GM12878 (cell line): Measurements from ENCODE around the gene MUC5AC. TPM values are rescaled to one million over a fixed set of nuclear protein-coding genes. Genes with fewer than 3 reads are reported as not detected.

Experiments
- ATF7 ChIP-seq: fragments of 450-650 bp; IDR thresholded peaks from 2 replicates; pipeline ENCODE4 v1.6.1; 2016; ENCODE audit warnings: low read depth, mild to moderate bottlenecking
- BCLAF1 ChIP-seq: fragments of 450-650 bp; IDR thresholded peaks from 2 replicates; pipeline ENCODE4 v1.6.1; 2017; ENCODE audit warnings: antibody characterized with exemption, mild to moderate bottlenecking, moderate library complexity
- FOS ChIP-seq: IDR thresholded peaks from 3 replicates; pipeline ENCODE4 v1.6.1; 2011; ENCODE audit warnings: borderline replicate concordance; ENCODE audit not compliant: insufficient read length; ENCODE audit errors: extremely low read depth
- LARP7 ChIP-seq: fragments of 450-650 bp; IDR thresholded peaks from 2 replicates; pipeline ENCODE4 v1.6.1; 2017; ENCODE audit warnings: mild to moderate bottlenecking
- PBX3 ChIP-seq: IDR thresholded peaks from 2 replicates; pipeline ENCODE4 v1.6.1; 2011; ENCODE audit warnings: mild to moderate bottlenecking, low read depth, low read length, moderate library complexity; ENCODE audit not compliant: insufficient replicate concordance
- SMAD5 ChIP-seq: IDR thresholded peaks from 2 replicates; pipeline ENCODE4 v1.6.1; 2016; ENCODE audit warnings: antibody characterized with exemption, low read depth
- TBL1XR1 ChIP-seq: IDR thresholded peaks from 2 replicates; pipeline ENCODE4 v1.6.1; 2012; ENCODE audit warnings: low read depth, low read length, improper control_type of control experiment
- YBX1 ChIP-seq: fragments of 450-650 bp; IDR thresholded peaks from 2 replicates; pipeline ENCODE4 v1.6.1; 2016; ENCODE audit warnings: antibody characterized with exemption
- ZBTB33 ChIP-seq: fragments of 450-650 bp; IDR thresholded peaks from 2 replicates; pipeline ENCODE4 v1.6.1; 2017; ENCODE audit warnings: mild to moderate bottlenecking
- ZNF592 ChIP-seq: fragments of 450-650 bp; IDR thresholded peaks from 2 replicates; pipeline ENCODE4 v1.6.1; 2017; ENCODE audit warnings: mild to moderate bottlenecking, moderate library complexity
- ZSCAN29 ChIP-seq: fragments of 450-650 bp; IDR thresholded peaks from 2 replicates; pipeline ENCODE4 v1.6.1; 2017; ENCODE audit warnings: mild to moderate bottlenecking, moderate library complexity
- polyA plus RNA-seq, 11 experiments: library from polyadenylated mRNA; depleted of rRNA in 4 of 11; unstranded in 6 of 11; stranded (reverse) in 5 of 11; fragments of >200 nt; fragmentation: Nextera tagmentation in 4 of 11; fragmentation: Illumina TruSeq in 1 of 11; extraction: Ambion mirVana in 4 of 11; extraction: Trizol in 1 of 11; gene quantifications; 1 replicate in 1 of 11; 2 replicates in 10 of 11; pipeline versions ENCODE4 v1.2.1 to v1.2.3, GENCODE V29; 2011 to 2016; ENCODE audit warnings: inconsistent platforms in 2 of 11, missing spikeins in 2 of 11, low read depth in 1 of 11
- total RNA-seq, 4 experiments: library from RNA; depleted of rRNA in 3 of 4; stranded (reverse); fragments of >200 nt in 3 of 4; fragmentation: Illumina TruSeq in 1 of 4; extraction: Trizol in 1 of 4; gene quantifications; 2 replicates each; pipeline versions ENCODE4 v1.2.1 to v1.2.3, GENCODE V29; 2013 to 2021

The MUC5AC gene
- total and polyA plus RNA-seq, 10 of the 15 experiments (the other 5 are each of a cell fraction or from before 2014, with no cell fraction given), result under 0.01 to 0.01 TPM; not detected in 8

- TF ChIP-seq ZBTB33 (no peak), FOS (no peak), BCLAF1 (no peak), PBX3 (no peak), LARP7 (no peak), ZSCAN29 (no peak), ZNF592 (no peak), TBL1XR1 (no peak), SMAD5 (no peak), ATF7 (no peak), YBX1 (no peak)
Observed at GRCh38 chr11:1218256-1218787, 60.6 kb downstream of the MUC5AC start (continued).
